HepG2 (cell line): Measurements from ENCODE around the gene RTN4. TPM values are rescaled to one million over a fixed set of nuclear protein-coding genes. Genes with fewer than 3 reads are reported as not detected.

ENCODE experiments used
- AKAP8 ChIP-seq: sonication (generic); formaldehyde crosslinking; IDR thresholded peaks from 2 replicates; pipeline ENCODE4 v1.5.1; 2020; ENCODE audit warnings: mild to moderate bottlenecking, missing genetic modification reagents
- ATM ChIP-seq: fragments of 450-650 bp; IDR thresholded peaks from 2 replicates; pipeline ENCODE4 v1.7.1; 2017; ENCODE audit warnings: mild to moderate bottlenecking, borderline replicate concordance
- JUNB ChIP-seq: sonication (generic); formaldehyde crosslinking; IDR thresholded peaks from 2 replicates; pipeline ENCODE4 v1.8.0; 2022; ENCODE audit warnings: missing genetic modification reagents, mild to moderate bottlenecking, borderline replicate concordance
- KLF12 ChIP-seq: sonication (generic); formaldehyde crosslinking; IDR thresholded peaks from 2 replicates; pipeline ENCODE4 v1.4.0; 2020; ENCODE audit warnings: missing genetic modification reagents, borderline replicate concordance
- KLF15 ChIP-seq: sonication (generic); formaldehyde crosslinking; IDR thresholded peaks from 2 replicates; pipeline ENCODE4 v1.8.1; 2023; ENCODE audit warnings: borderline replicate concordance, mild to moderate bottlenecking, inconsistent platforms, missing genetic modification reagents, mixed read lengths
- MTA1 ChIP-seq: sonication (generic); formaldehyde crosslinking; IDR thresholded peaks from 2 replicates; pipeline ENCODE4 v1.4.0; 2020; ENCODE audit warnings: missing genetic modification reagents, mild to moderate bottlenecking, borderline replicate concordance
- RAD51 ChIP-seq: fragments of 450-650 bp; IDR thresholded peaks from 2 replicates; pipeline ENCODE4 v1.6.1; 2016; ENCODE audit warnings: borderline replicate concordance
- TSC22D2 ChIP-seq: sonication (generic); formaldehyde crosslinking; IDR thresholded peaks from 2 replicates; pipeline ENCODE4 v1.5.1; 2020; ENCODE audit warnings: missing genetic modification reagents, mild to moderate bottlenecking, borderline replicate concordance
- ZNF225 ChIP-seq: sonication (generic); formaldehyde crosslinking; IDR thresholded peaks from 2 replicates; pipeline ENCODE4 v1.4.0; 2020; ENCODE audit warnings: mild to moderate bottlenecking, missing genetic modification reagents
- ZNF547 ChIP-seq: sonication (generic); formaldehyde crosslinking; IDR thresholded peaks from 2 replicates; pipeline ENCODE4 v1.5.1; 2020; ENCODE audit warnings: mild to moderate bottlenecking, missing genetic modification reagents
- ZNF7 ChIP-seq: IDR thresholded peaks from 2 replicates; pipeline ENCODE4 v1.6.1; 2016; ENCODE audit warnings: missing biosample characterization, missing genetic modification reagents
- ZNF792 ChIP-seq: IDR thresholded peaks from 2 replicates; pipeline ENCODE4 v1.6.1; 2016
- polyA plus RNA-seq, 8 experiments: library from polyadenylated mRNA; depleted of rRNA in 3 of 8; stranded (reverse) in 7 of 8; unstranded in 1 of 8; fragments of >200 nt; fragmentation: Illumina TruSeq in 4 of 8; extraction: Trizol in 4 of 8; gene quantifications; 2 replicates each; pipeline versions ENCODE4 v1.2.1 to v1.2.3, GENCODE V29; 2011 to 2016; ENCODE audit warnings: low read depth in 4 of 8, missing spikeins in 1 of 8, mixed read lengths in 1 of 8; ENCODE audit not compliant: insufficient read depth in 1 of 8
- total RNA-seq, 5 experiments: library from RNA; depleted of rRNA; stranded (reverse); fragments of >200 nt; fragmentation: Illumina TruSeq; extraction: Trizol; gene quantifications; 2 replicates each; pipeline ENCODE4 v1.2.3, GENCODE V29; 2016; ENCODE audit warnings: low read depth in 1 of 5
- TF ChIP-seq, protein P1 (sequence below): sonication (generic); formaldehyde crosslinking; IDR thresholded peaks from one replicate; pipeline ENCODE4 v1.5.1; 2020; ENCODE audit warnings: mild to moderate bottlenecking, missing genetic modification reagents; ENCODE audit errors: not compliant biosample characterization
- TF ChIP-seq, protein P2 (sequence below): IDR thresholded peaks from 2 replicates; pipeline ENCODE4 v1.6.1; 2016; ENCODE audit warnings: missing biosample characterization, missing genetic modification reagents, low read depth
- TF ChIP-seq, protein P3 (sequence below): sonication (generic); formaldehyde crosslinking; IDR thresholded peaks from 2 replicates; pipeline ENCODE4 v1.4.0; 2020; ENCODE audit warnings: missing genetic modification reagents
- TF ChIP-seq, protein P4 (sequence below): sonication (generic); formaldehyde crosslinking; IDR thresholded peaks from 2 replicates; pipeline ENCODE4 v1.5.0; 2020; ENCODE audit warnings: mild to moderate bottlenecking, missing genetic modification reagents

Gene RTN4
- total and polyA plus RNA-seq, 2 of the 13 experiments (the other 11 are each of a cell fraction or from before 2014, with no cell fraction given), result 98.4 to 133 TPM

DNA sequence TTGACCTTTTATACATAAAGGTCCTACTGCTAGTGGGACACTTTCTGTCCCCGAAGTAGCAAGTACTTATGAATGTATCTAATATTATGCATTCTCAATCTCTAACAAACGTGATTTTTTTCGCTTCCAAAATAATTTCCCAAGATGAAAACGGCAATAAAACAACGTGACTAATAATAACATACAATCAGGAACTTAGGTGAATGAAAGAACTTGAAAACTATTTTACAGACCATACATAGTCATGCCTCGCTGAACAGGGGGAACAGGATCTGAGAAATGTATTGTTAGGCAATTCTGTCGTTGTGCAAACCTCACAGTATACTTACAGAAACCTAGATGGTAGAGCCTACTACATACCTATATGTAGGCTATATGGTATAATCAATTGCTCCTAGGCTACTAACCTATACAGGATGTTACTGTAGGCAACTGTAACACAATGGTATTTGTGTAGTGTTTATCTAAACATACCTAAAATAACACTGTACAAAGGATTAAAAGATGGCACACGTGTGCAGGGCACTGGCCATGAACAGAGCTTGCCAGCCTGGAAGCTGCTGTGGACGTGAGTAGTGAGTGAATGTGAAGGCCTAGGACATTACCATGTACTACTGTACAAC is 2.5 kb downstream of the RTN4 start (continued):
- TF ChIP-seq KLF12 (CRISPR knock-in tag), result no peak
- TF ChIP-seq, protein P1, sequence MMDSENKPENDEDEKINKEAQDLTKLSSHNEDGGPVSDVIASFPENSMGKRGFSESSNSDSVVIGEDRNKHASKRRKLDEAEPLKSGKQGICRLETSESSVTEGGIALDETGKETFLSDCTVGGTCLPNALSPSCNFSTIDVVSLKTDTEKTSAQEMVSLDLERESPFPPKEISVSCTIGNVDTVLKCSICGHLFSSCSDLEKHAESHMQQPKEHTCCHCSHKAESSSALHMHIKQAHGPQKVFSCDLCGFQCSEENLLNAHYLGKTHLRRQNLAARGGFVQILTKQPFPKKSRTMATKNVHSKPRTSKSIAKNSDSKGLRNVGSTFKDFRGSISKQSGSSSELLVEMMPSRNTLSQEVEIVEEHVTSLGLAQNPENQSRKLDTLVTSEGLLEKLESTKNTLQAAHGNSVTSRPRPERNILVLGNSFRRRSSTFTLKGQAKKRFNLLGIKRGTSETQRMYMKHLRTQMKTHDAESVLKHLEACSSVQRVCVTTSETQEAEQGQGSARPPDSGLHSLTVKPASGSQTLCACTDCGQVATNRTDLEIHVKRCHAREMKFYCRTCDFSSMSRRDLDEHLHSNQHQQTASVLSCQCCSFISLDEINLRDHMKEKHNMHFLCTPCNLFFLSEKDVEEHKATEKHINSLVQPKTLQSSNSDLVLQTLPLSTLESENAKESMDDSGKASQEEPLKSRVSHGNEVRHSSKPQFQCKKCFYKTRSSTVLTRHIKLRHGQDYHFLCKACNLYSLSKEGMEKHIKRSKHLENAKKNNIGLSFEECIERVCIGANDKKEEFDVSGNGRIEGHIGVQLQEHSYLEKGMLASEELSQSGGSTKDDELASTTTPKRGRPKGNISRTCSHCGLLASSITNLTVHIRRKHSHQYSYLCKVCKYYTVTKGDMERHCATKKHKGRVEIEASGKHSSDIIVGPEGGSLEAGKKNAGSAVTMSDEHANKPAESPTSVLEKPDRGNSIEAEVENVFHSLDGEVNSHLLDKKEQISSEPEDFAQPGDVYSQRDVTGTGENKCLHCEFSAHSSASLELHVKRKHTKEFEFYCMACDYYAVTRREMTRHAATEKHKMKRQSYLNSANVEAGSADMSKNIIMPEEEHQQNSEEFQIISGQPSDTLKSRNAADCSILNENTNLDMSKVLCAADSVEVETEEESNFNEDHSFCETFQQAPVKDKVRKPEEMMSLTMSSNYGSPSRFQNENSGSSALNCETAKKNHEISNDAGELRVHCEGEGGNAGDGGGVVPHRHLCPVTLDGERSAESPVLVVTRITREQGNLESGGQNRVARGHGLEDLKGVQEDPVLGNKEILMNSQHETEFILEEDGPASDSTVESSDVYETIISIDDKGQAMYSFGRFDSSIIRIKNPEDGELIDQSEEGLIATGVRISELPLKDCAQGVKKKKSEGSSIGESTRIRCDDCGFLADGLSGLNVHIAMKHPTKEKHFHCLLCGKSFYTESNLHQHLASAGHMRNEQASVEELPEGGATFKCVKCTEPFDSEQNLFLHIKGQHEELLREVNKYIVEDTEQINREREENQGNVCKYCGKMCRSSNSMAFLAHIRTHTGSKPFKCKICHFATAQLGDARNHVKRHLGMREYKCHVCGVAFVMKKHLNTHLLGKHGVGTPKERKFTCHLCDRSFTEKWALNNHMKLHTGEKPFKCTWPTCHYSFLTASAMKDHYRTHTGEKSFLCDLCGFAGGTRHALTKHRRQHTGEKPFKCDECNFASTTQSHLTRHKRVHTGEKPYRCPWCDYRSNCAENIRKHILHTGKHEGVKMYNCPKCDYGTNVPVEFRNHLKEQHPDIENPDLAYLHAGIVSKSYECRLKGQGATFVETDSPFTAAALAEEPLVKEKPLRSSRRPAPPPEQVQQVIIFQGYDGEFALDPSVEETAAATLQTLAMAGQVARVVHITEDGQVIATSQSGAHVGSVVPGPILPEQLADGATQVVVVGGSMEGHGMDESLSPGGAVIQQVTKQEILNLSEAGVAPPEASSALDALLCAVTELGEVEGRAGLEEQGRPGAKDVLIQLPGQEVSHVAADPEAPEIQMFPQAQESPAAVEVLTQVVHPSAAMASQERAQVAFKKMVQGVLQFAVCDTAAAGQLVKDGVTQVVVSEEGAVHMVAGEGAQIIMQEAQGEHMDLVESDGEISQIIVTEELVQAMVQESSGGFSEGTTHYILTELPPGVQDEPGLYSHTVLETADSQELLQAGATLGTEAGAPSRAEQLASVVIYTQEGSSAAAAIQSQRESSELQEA (CRISPR knock-in tag), result no peak
- TF ChIP-seq AKAP8 (CRISPR knock-in tag), result no peak
- TF ChIP-seq ZNF792 (CRISPR knock-in tag), result no peak
- TF ChIP-seq ZNF547 (CRISPR knock-in tag), result no peak
- TF ChIP-seq JUNB (CRISPR knock-in tag), result no peak
- no peak for TF ChIP-seq ZNF225 (CRISPR knock-in tag)
- TF ChIP-seq MTA1, result no peak
- no peak for TF ChIP-seq KLF15
- no peak for TF ChIP-seq ATM
- TF ChIP-seq, protein P2, sequence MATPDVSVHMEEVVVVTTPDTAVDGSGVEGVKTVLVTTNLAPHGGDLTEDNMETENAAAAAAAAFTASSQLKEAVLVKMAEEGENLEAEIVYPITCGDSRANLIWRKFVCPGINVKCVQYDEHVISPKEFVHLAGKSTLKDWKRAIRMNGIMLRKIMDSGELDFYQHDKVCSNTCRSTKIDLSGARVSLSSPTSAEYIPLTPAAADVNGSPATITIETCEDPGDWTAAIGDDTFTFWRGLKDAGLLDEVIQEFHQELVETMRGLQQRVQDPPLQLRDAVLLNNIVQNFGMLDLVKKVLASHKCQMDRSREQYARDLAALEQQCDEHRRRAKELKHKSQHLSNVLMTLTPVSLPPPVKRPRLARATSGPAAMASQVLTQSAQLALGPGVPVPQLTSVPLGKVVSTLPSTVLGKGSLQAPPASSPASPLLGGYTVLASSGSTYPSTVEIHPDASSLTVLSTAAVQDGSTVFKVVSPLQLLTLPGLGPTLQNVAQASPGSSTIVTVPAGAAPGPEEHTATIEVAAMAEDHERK (CRISPR knock-in tag), result no peak
- TF ChIP-seq, protein P3, sequence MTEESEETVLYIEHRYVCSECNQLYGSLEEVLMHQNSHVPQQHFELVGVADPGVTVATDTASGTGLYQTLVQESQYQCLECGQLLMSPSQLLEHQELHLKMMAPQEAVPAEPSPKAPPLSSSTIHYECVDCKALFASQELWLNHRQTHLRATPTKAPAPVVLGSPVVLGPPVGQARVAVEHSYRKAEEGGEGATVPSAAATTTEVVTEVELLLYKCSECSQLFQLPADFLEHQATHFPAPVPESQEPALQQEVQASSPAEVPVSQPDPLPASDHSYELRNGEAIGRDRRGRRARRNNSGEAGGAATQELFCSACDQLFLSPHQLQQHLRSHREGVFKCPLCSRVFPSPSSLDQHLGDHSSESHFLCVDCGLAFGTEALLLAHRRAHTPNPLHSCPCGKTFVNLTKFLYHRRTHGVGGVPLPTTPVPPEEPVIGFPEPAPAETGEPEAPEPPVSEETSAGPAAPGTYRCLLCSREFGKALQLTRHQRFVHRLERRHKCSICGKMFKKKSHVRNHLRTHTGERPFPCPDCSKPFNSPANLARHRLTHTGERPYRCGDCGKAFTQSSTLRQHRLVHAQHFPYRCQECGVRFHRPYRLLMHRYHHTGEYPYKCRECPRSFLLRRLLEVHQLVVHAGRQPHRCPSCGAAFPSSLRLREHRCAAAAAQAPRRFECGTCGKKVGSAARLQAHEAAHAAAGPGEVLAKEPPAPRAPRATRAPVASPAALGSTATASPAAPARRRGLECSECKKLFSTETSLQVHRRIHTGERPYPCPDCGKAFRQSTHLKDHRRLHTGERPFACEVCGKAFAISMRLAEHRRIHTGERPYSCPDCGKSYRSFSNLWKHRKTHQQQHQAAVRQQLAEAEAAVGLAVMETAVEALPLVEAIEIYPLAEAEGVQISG (CRISPR knock-in tag), result no peak
- TF ChIP-seq ZNF7 (CRISPR knock-in tag), result no peak
- TF ChIP-seq TSC22D2, result no peak
- TF ChIP-seq, protein P4, sequence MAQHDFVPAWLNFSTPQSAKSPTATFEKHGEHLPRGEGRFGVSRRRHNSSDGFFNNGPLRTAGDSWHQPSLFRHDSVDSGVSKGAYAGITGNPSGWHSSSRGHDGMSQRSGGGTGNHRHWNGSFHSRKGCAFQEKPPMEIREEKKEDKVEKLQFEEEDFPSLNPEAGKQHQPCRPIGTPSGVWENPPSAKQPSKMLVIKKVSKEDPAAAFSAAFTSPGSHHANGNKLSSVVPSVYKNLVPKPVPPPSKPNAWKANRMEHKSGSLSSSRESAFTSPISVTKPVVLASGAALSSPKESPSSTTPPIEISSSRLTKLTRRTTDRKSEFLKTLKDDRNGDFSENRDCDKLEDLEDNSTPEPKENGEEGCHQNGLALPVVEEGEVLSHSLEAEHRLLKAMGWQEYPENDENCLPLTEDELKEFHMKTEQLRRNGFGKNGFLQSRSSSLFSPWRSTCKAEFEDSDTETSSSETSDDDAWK (CRISPR knock-in tag), result no peak
- no peak for TF ChIP-seq RAD51
